ENCODE data around the gene VPS54. TPM values are rescaled to one million over a fixed set of nuclear protein-coding genes. Genes with fewer than 3 reads are reported as not detected.

VPS54 gene
- total RNA-seq, 2 experiments from 2014 or later, result 12.5 to 12.8 TPM

DNA sequence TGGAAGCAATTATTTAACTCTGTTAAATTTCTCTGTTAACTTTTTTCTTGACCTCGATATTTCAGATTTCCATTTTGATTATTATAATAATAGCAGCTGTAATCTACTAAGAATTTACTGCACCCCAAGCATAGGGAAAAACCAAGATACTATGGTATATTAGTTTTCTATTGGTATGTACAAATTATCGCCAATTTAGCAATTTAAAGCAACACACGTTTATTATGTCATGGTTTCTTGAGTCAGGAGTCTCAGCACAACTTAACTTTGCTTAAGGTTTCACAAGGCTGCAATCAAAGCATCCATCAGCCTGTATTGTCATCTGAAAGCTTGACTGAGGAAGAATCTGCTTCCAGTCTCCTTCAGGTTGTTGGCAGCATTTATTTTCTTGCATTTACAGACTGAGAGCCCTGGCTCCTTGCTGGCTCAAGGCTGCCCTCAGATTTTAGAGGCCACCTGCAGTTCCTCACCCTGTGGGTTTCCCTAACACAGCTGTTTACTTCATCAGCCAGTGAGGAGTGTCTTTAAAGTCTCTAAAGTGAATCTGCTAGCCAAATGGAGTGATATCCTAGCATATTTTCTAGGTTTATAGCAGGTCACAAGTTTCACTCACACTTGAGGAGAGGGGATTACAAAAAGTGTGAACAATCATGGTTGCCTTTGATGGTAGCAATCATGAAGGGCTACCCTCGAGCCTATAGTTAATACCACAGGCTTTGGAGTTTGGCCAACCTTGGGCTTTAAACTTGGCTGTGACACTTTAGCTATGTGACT is 4.4 kb upstream of the VPS54 start:
- Mint-ChIP-seq H3K27ac (no peak overlapping the region), H3K27me3 (no peaks in the 10 kb centered on the region), H3K9me3 (no peaks in the 10 kb centered on the region), H3K4me1 (ENCODE audit: low read depth) (peaks cover 38% of the 10 kb centered on the region), H3K4me3 (no peak overlapping the region), H3K36me3 (peaks cover 2% of the 10 kb centered on the region)
- DNase-seq, result no peak
- intact Hi-C loops (cut with micrococcal nuclease), result no loop called here
- ChIA-PET CTCF (interaction anchor here (1.0 to 1.6 kb wide), 3 partner anchors 10 to 307 kb away, joined by 3 to 4 read pairs (median 3); no protein-coding TSS in a partner anchor), POLR2A (interaction anchor here (1.5 kb wide), 1 partner anchor 10 kb away, joined by 5 read pairs; no protein-coding TSS in a partner anchor)

DNA sequence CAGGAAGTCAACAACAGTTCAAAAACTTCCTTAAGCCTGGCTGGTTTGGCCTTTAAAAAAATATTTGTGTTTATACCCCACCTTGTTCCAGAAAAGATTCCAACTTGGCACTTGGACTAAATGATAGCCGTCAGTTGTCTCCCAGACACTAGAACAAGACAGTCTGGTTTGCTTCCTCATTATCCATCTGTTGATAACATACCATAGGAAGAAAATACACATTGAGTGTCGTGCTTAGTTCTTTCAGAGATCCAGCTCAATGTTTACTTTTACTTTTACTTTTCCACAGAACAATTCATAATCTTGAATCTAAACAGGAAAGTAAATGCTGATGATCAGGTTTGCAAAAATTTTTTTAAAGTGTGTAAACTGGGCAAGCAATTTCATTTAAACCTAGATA is 2.4 kb upstream of the VPS54 start:
- ChIA-PET CTCF (interaction anchor here (0.9 to 1.0 kb wide), 2 partner anchors 132 to 305 kb away, joined by 3 read pairs; no protein-coding TSS in a partner anchor), POLR2A (no interaction called here)
- peaks cover 8% of the 10 kb centered on the region for H3K36me3 Mint-ChIP-seq
- peaks cover 39% of the 10 kb centered on the region for H3K4me1 Mint-ChIP-seq (ENCODE audit: low read depth)
- intact Hi-C loops (cut with micrococcal nuclease), result loop anchor here (2.0 kb wide), 1 partner anchor 121 kb away; no protein-coding TSS in a partner anchor
- peak overlapping the region; percentile 62 for H3K27ac Mint-ChIP-seq
- DNase-seq, result no peak
- H3K9me3 Mint-ChIP-seq, result no peaks in the 10 kb centered on the region
- peak overlapping the region; percentile 34 for H3K4me3 Mint-ChIP-seq
- no peaks in the 10 kb centered on the region for H3K27me3 Mint-ChIP-seq

DNA sequence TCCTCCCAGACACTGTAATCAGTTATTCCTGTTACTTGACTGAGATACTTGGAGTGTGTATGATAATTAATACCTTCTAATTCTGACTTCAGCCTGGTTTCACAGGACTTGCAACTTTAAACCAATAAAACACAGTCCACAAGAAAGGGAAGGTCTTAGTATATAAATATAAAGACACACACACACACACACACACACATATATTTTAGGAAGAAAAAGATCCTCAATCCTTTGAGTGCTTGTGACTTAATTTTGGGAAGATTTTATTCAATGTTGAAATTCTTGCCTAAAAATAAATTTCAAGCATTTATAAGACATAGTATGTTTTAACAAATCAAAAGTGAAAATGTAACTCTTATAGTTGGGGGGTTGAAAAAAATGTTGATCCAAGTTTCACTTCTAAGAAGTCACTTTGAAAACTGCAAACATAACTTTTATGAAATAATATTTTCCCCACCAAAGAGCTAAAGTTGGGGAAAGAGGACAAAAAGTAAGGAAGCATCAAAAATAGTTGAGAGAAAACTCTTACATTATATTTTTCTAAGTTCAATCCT is 824 bp upstream of the VPS54 start:
- no peaks in the 10 kb centered on the region for H3K9me3 Mint-ChIP-seq
- ChIA-PET CTCF (interaction anchor here (1.2 kb wide), 2 partner anchors 73 to 311 kb away, joined by 3 read pairs; no protein-coding TSS in a partner anchor), POLR2A (no interaction called here)
- H3K4me3 Mint-ChIP-seq, result peak overlapping the region; percentile 83
- peaks cover 8% of the 10 kb centered on the region for H3K36me3 Mint-ChIP-seq
- no peak for DNase-seq
- intact Hi-C loops (cut with micrococcal nuclease), result loop anchor here (1.0 to 5.0 kb wide), 5 partner anchors 15 to 433 kb away; partner anchors contain the start of genes MDH1, UGP2 and WDPCP
- H3K27ac Mint-ChIP-seq, result peak overlapping the region; percentile 93
- H3K27me3 Mint-ChIP-seq, result no peaks in the 10 kb centered on the region
- peaks cover 40% of the 10 kb centered on the region for H3K4me1 Mint-ChIP-seq (ENCODE audit: low read depth)

DNA sequence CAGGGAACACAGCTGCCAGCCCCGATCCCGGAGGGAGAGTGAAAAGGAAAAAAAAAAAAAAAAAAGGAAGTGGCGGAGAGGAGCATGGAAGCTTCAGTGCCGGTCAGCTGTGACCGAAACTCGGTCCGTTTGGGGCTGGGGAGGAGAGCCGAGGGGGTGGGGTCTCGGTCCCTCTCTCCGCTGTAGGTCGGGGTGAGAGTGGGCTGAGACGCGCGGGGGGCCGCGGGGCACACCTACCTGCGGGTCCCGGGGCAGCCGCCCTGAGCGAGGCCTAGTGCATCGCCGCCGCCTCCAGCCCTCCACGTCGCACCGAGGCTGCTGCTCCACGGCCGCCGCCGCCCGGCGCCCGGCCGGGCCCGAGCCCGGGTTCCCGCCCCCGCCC is 536 bp downstream of the VPS54 start:
- Mint-ChIP-seq H3K9me3 (no peaks in the 10 kb centered on the region), H3K36me3 (peaks cover 8% of the 10 kb centered on the region)
- no peak for DNase-seq

DNA sequence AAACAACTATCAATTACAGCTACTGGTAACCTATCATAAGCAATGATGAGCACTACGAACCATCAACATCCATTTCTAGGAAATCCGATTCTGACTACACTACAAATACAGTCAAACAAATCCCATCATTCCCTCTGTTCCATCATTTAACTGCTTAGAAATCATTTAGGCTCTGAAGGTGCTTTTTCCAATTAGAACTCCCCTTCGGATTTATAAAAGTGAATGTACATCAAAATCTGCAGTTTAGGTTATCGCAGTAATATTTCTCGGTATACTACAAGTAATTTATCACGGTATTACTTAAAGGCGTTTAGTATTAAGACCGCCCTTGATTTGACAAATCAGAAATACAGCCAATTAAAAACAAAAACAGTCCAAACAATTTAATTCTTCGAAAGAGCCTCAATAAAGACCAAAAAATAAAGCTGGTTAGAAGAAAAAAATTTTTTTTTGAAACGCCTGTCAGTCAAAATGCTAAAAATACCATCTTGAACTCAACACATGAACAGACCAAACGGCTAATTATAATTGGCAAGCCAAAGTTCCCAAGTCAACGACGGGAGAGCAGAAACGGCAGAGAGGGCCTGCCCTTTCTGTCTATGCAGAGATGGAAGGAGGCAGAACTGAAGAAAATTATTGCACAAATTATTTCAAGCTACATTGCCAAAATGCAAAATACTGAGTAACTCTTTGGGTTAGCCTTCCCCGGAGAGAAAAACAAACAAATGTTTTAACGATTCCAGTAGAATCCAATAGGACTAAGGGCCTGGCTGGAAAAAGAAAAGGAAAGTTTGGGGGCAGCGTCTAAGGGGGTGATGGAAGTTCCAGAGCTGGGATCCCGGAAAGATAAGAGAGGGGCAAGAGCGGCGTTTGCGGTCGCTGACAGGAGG is 1.2 kb downstream of the VPS54 start:
- no peaks in the 10 kb centered on the region for H3K9me3 Mint-ChIP-seq
- ChIA-PET CTCF (interaction anchor here (1.0 to 1.9 kb wide), 3 partner anchors 130 to 313 kb away, joined by 3 to 8 read pairs (median 5); no protein-coding TSS in a partner anchor), POLR2A (interaction anchor here (0.6 to 1.4 kb wide), 7 partner anchors 8 to 1110 kb away, joined by 3 to 4 read pairs (median 3); no protein-coding TSS in a partner anchor)
- peak overlapping the region; percentile 93 for H3K27ac Mint-ChIP-seq
- peaks cover 43% of the 10 kb centered on the region for H3K4me1 Mint-ChIP-seq (ENCODE audit: low read depth)
- H3K27me3 Mint-ChIP-seq, result no peaks in the 10 kb centered on the region
- intact Hi-C loops (cut with micrococcal nuclease), result loop anchor here (2.0 to 5.0 kb wide), 3 partner anchors 41 to 431 kb away; partner anchors contain the start of genes MDH1, UGP2 and WDPCP
- no peak for DNase-seq
- H3K36me3 Mint-ChIP-seq, result peaks cover 8% of the 10 kb centered on the region
- peak overlapping the region; percentile 98 for H3K4me3 Mint-ChIP-seq

More for the DNA sequence above, 536 bp downstream of the VPS54 start:
- Mint-ChIP-seq H3K4me3 (peak overlapping the region; percentile 98), H3K27me3 (no peaks in the 10 kb centered on the region), H3K27ac (peak overlapping the region; percentile 93), H3K4me1 (ENCODE audit: low read depth) (peaks cover 41% of the 10 kb centered on the region)
- POLR2A ChIA-PET, result interaction anchor here (0.6 to 1.4 kb wide), 7 partner anchors 8 to 1110 kb away, joined by 3 to 4 read pairs (median 3); no protein-coding TSS in a partner anchor
- CTCF ChIA-PET, result interaction anchor here (1.0 to 1.9 kb wide), 3 partner anchors 130 to 312 kb away, joined by 3 to 8 read pairs (median 5); no protein-coding TSS in a partner anchor
- intact Hi-C loops (cut with micrococcal nuclease), result loop anchor here (2.0 to 5.0 kb wide), 3 partner anchors 41 to 431 kb away; partner anchors contain the start of genes MDH1, UGP2 and WDPCP

DNA sequence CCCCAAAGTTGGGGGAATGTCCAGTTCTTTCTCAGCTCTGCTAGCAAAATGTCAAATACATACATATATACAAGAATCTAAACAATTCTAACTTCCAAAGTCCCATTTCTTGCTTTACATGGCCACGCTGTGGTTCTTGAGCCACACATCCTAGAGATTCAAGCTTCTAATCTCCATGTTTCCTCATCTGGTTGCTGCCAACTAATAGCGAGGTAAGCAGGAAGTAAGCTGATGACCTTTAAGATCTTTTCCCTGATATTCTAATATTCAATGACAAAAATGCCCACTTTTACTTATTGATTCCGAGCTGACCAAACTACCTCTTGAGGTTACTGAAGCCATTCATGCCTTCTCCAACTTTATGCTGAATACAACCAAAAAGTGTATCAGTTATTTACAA is 3.3 kb downstream of the VPS54 start:
- Mint-ChIP-seq H3K9me3 (no peaks in the 10 kb centered on the region), H3K4me1 (ENCODE audit: low read depth) (peaks cover 48% of the 10 kb centered on the region), H3K36me3 (peaks cover 8% of the 10 kb centered on the region), H3K27me3 (no peaks in the 10 kb centered on the region), H3K27ac (no peak overlapping the region), H3K4me3 (no peak overlapping the region)
- no peak for DNase-seq
- intact Hi-C loops (cut with micrococcal nuclease), result loop anchor here (5.0 kb wide), 2 partner anchors 39 to 429 kb away; partner anchors contain the start of genes MDH1 and WDPCP
- POLR2A ChIA-PET, result no interaction called here
- CTCF ChIA-PET, result interaction anchor here (0.7 to 1.1 kb wide), 2 partner anchors 16 to 126 kb away, joined by 3 read pairs; no protein-coding TSS in a partner anchor

DNA sequence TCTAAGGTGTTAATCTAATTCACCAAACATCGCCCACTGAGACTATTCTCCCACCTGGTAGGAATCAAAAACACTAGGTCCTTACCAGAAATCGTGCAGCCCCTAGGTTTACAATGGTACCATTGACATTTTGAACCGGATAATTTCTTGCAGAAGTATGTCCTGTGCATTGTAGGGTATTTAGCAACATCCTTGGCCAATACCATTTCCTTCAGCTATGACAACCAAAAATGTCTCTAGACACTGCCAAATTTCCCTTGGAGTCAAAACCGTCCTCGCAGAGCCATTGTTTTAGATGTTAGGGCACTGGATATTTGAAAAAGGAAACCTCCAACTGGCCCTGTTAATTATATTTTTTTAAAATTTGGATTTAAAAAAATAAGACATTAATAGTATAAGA is 3.8 kb downstream of the VPS54 start:
- ChIA-PET POLR2A (no interaction called here), CTCF (interaction anchor here (1.1 kb wide), 1 partner anchor 125 kb away, joined by 3 read pairs; no protein-coding TSS in a partner anchor)
- H3K9me3 Mint-ChIP-seq, result no peaks in the 10 kb centered on the region
- no peaks in the 10 kb centered on the region for H3K27me3 Mint-ChIP-seq
- peaks cover 8% of the 10 kb centered on the region for H3K36me3 Mint-ChIP-seq
- H3K4me1 Mint-ChIP-seq (ENCODE audit: low read depth), result peaks cover 44% of the 10 kb centered on the region
- no peak overlapping the region for H3K27ac Mint-ChIP-seq
- no peak overlapping the region for H3K4me3 Mint-ChIP-seq
- intact Hi-C loops (cut with micrococcal nuclease), result loop anchor here (5.0 kb wide), 2 partner anchors 38 to 428 kb away; partner anchors contain the start of genes MDH1 and WDPCP
- DNase-seq, result no peak

DNA sequence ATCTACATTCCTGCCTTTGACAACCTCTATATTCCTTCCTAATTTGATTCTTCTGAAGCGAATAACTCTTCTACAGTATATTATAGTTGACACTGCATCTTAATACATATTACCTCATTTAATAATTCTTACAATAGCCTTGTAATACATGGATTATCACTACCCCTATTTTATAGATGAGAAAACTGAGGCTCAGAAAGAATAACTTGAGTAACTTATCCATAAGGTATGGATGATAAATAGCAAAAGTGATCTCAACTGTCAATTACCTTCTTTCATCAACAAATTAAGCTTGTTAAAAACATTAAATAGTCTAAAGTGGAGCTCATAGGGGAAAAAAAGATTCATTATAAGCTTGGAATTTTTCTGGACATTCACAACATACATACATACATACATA is 4.6 kb downstream of the VPS54 start:
- Mint-ChIP-seq H3K4me3 (no peak overlapping the region), H3K36me3 (peaks cover 6% of the 10 kb centered on the region), H3K9me3 (no peaks in the 10 kb centered on the region), H3K27ac (no peak overlapping the region), H3K27me3 (no peaks in the 10 kb centered on the region), H3K4me1 (ENCODE audit: low read depth) (peaks cover 36% of the 10 kb centered on the region)
- ChIA-PET CTCF (no interaction called here), POLR2A (no interaction called here)
- intact Hi-C loops (cut with micrococcal nuclease), result loop anchor here (5.0 kb wide), 2 partner anchors 37 to 427 kb away; partner anchors contain the start of genes MDH1 and WDPCP
- DNase-seq, result no peak

DNA sequence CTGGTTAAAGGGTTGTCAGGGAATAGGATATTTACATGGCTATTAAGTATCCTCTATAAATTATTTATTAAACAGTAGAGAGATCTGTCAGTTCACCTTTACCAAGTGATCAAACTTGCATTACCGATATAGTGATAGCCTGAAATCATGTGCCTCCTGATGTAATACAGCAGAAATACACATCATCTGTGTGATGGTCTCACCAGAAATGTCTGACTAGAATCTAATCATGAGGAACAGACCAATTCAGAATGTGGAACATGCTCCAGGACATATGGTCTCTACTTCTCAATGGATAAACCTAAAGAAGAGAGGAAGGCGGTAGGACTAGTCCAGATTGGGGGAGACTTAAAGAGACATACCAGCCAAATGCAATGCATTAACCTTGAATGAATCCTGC is 6.2 kb downstream of the VPS54 start:
- Mint-ChIP-seq H3K27ac (no peak overlapping the region), H3K4me1 (ENCODE audit: low read depth) (peaks cover 42% of the 10 kb centered on the region), H3K9me3 (no peaks in the 10 kb centered on the region), H3K27me3 (no peaks in the 10 kb centered on the region), H3K36me3 (no peaks in the 10 kb centered on the region), H3K4me3 (no peak overlapping the region)
- CTCF ChIA-PET, result no interaction called here
- POLR2A ChIA-PET, result no interaction called here
- DNase-seq, result no peak
- intact Hi-C loops (cut with micrococcal nuclease), result no loop called here

DNA sequence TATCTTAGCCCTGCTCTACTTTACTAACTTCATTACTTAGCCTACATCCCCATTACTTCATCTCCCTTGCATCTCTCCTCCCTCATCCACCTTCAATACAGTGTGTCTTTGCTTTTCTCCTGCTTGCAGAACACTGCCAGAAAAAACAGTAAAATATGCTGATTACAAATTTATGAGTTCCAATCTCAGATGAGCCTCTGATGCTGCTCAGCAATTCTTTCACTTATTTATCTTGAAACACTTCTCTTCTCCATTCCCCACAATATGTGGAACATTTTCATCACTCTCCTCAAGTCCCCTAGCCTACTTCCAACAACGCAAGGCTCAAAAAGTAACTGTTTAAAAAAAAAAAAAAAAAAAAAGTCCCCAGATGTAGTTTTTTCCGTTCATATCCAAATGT is 7.1 kb downstream of the VPS54 start:
- DNase-seq, result no peak
- peaks cover 5% of the 10 kb centered on the region for H3K36me3 Mint-ChIP-seq
- H3K4me3 Mint-ChIP-seq, result no peak overlapping the region
- ChIA-PET CTCF (no interaction called here), POLR2A (no interaction called here)
- peaks cover 42% of the 10 kb centered on the region for H3K4me1 Mint-ChIP-seq (ENCODE audit: low read depth)
- no peak overlapping the region for H3K27ac Mint-ChIP-seq
- no peaks in the 10 kb centered on the region for H3K27me3 Mint-ChIP-seq
- intact Hi-C loops (cut with micrococcal nuclease), result no loop called here
- H3K9me3 Mint-ChIP-seq, result no peaks in the 10 kb centered on the region

DNA sequence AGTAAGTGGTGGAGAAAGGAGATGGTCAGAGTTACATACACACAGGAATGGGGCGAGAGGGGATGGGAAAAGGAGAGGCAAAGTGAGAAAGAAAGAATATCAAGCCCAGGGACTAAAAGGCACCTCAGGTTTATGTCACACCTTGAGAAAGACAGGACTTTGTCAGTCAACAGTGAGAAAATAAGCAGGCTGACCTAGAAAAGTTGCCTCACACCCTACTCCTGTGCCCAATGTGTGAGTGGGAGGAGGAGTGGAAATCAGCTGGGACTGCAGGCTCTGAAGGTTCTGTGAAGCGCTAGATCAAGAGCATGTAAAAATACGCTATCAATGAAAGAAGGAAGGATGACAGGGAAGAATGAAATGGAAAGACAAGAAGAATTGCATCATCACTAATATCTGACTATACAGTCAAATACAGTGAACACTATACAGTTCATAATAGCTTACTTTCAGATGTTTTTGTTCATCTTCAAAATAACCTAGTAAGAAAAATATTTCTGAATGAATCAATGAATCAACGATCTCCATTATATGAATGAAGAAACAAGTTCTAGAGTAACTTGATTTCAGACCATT is 10.7 kb downstream of the VPS54 start:
- POLR2A ChIA-PET, result no interaction called here
- H3K4me1 Mint-ChIP-seq (ENCODE audit: low read depth), result peaks cover 31% of the 10 kb centered on the region
- CTCF ChIA-PET, result no interaction called here
- peaks cover 9% of the 10 kb centered on the region for H3K36me3 Mint-ChIP-seq
- intact Hi-C loops (cut with micrococcal nuclease), result no loop called here
- H3K27ac Mint-ChIP-seq, result no peak overlapping the region
- H3K4me3 Mint-ChIP-seq, result no peak overlapping the region
- no peaks in the 10 kb centered on the region for H3K9me3 Mint-ChIP-seq
- no peak for DNase-seq
- H3K27me3 Mint-ChIP-seq, result no peaks in the 10 kb centered on the region
